Subcutaneous abdominal adipose tissue (tissue), 5 donors: Measurements from ENCODE around the gene PCDHB16.
"Not testable (repeated sequence)": the region's sequence is repeated elsewhere in the genome, so short reads cannot be mapped to it uniquely, and the experiment has no call there.

Experiments
- H3K27ac ChIP-seq: one replicate; pipeline ENCODE4 v1.7.0; 2013; ENCODE audit warnings: low read depth, mild to moderate bottlenecking, inconsistent platforms, low read length, moderate library complexity
- H3K27me3 ChIP-seq, 5 donors: one replicate each; pipeline ENCODE4 v1.7.0; 2013; ENCODE audit warnings: low read length in 5 of 5, inconsistent platforms in 1 of 5; ENCODE audit not compliant: control insufficient read depth in 5 of 5, insufficient read depth in 4 of 5
- H3K36me3 ChIP-seq, 5 donors: one replicate each; pipeline ENCODE4 v1.7.0; 2013; ENCODE audit warnings: low read length in 5 of 5; ENCODE audit not compliant: control insufficient read depth in 5 of 5, insufficient read depth in 5 of 5
- H3K4me1 ChIP-seq, 5 donors: one replicate each; pipeline ENCODE4 v1.7.0; 2013; ENCODE audit warnings: low read length in 5 of 5, mild to moderate bottlenecking in 3 of 5, moderate library complexity in 1 of 5; ENCODE audit not compliant: control insufficient read depth in 5 of 5, insufficient read depth in 5 of 5
- H3K4me3 ChIP-seq, 5 donors: one replicate each; pipeline ENCODE4 v1.7.0; 2013; ENCODE audit warnings: low read length in 5 of 5, low read depth in 1 of 5
- H3K9ac ChIP-seq, 5 donors: one replicate each; pipeline ENCODE4 v1.7.0; 2013; ENCODE audit warnings: low read length in 5 of 5, mild to moderate bottlenecking in 4 of 5, moderate library complexity in 3 of 5
- H3K9me3 ChIP-seq, 5 donors: one replicate each; pipeline ENCODE4 v1.7.0; 2013; ENCODE audit warnings: low read length in 5 of 5; ENCODE audit not compliant: control insufficient read depth in 5 of 5
- donor health status: healthy.
- donor health status: healthy.
- donor health status: healthy.
- donor health status: healthy.
- donor health status: healthy.

Gene PCDHB16

GRCh38 chr5:141224844-141225243 is 42.7 kb downstream of the PCDHB16 start:
- not testable (repeated sequence) for H3K36me3 ChIP-seq, H3K4me1 ChIP-seq, H3K9ac ChIP-seq, H3K27ac ChIP-seq, H3K27me3 ChIP-seq
- peaks cover 27 to 58% (median 54%) of the 10 kb centered on the region in 5 donors for H3K9me3 ChIP-seq
- H3K4me3 ChIP-seq: peak overlapping the region in 1 of 5 donors; percentile 28

DNA sequence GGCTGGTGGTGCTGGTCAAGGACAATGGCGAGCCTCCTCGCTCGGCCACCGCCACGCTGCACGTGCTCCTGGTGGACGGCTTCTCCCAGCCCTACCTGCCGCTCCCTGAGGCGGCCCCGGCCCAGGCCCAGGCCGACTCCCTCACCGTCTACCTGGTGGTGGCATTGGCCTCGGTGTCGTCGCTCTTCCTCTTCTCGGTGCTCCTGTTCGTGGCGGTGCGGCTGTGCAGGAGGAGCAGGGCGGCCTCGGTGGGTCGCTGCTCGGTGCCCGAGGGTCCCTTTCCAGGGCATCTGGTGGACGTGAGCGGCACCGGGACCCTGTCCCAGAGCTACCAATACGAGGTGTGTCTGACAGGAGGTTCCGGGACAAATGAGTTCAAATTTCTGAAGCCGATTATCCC is 43.2 kb downstream of the PCDHB16 start:
- H3K36me3 ChIP-seq, H3K4me3 ChIP-seq, H3K27ac ChIP-seq, H3K27me3 ChIP-seq, H3K9ac ChIP-seq, H3K4me1 ChIP-seq: not testable (repeated sequence)
- H3K9me3 ChIP-seq: peaks cover 27 to 54% (median 50%) of the 10 kb centered on the region in 5 donors

DNA sequence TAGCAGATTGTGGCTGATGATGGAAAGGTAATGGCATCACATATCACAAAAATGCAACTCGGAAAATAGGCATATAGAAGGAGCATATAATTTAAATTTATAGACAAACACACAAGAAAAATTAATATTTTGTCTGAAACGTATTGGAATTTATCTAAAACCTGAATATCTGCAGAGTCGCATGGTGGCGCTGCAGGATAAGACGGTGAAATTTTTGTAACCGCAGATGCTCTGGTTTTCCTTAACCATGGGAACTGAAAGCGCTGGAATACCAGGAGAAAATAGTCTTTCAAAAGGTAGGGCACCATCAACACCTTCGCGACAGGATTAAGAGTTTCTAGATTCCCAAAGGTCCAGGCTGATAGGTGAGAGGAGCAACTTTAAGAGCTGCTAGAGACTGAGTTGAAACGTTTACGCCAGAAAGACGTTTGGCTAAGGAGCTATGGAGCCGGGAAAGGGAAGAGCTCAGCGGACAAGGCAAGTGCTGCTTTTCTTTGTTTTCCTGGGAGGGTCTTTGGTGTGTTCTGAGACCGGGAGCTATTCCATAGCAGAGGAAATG is 52.0 kb downstream of the PCDHB16 start:
- Histone ChIP-seq H3K9ac (no peak overlapping the region), H3K27ac (no peak overlapping the region), H3K36me3 (no peaks in the 10 kb centered on the region), H3K27me3 (peaks cover 0 to 2% (median 0%) of the 10 kb centered on the region in 5 donors), H3K4me3 (peak overlapping the region; percentile 45 to 60 (median 51)), H3K9me3 (peaks cover 50 to 83% (median 75%) of the 10 kb centered on the region in 5 donors), H3K4me1 (no peaks in the 10 kb centered on the region)
